ENCODE results near the gene TEX22.

TEX22 gene

DNA sequence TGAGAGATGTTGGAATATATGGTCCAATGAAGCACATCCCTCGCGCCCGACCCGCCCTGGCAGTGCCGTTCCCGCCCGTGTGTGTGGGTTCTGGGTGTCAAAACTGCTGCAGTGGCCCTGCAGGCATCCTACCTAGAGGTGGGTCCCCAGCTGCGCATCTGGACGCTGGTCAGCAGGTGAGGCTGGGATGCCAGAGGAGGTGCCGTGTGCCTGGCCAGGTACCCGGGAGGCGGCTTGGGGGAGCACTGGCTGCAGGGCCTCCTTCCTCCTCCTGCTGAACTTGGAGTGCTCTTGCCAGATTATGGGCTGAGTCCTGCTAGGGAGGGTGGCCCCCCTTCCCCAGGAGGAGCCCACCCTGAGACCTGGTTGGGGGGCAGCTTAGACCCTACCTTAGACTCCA is 26.5 kb downstream of the TEX22 start:
- Histone ChIP-seq H3K36me3 (ENCODE audit: insufficient read depth, low read length) (peaks cover 60% of the 10 kb centered on the region), H4K20me1 (ENCODE audit: insufficient read depth, low read length) (no peaks in the 10 kb centered on the region), H3K4me3 (ENCODE audit: low read depth, low read length, poor library complexity, severe bottlenecking) (no peak overlapping the region)

GRCh38 chr14:105425823-105426247 is 27.5 kb downstream of the TEX22 start:
- Histone ChIP-seq H3K9me3 (ENCODE audit: low read length) (peaks cover 9% of the 10 kb centered on the region), H3K4me1 (ENCODE audit: insufficient read depth, low read length, severe bottlenecking) (peaks cover 18% of the 10 kb centered on the region), H3F3A (ENCODE audit: insufficient read depth, low read length) (no peaks in the 10 kb centered on the region), H4K20me1 (ENCODE audit: insufficient read depth, low read length) (no peaks in the 10 kb centered on the region), H3K36me3 (ENCODE audit: insufficient read depth, low read length) (peaks cover 70% of the 10 kb centered on the region), H3K27me3 (ENCODE audit: insufficient read depth, low read length) (no peaks in the 10 kb centered on the region), H3K27ac (ENCODE audit: low read depth, low read length, poor library complexity, severe bottlenecking) (no peak overlapping the region), H3K4me3 (ENCODE audit: low read depth, low read length, poor library complexity, severe bottlenecking) (no peak overlapping the region), H3K79me2 (ENCODE audit: insufficient read depth, low read length) (peaks cover 82% of the 10 kb centered on the region), H3K4me2 (ENCODE audit: low read length) (no peak overlapping the region), H3K9me2 (ENCODE audit: low read depth, low read length) (no peaks in the 10 kb centered on the region), H2AFZ (ENCODE audit: low read length) (no peak overlapping the region), H3K9ac (ENCODE audit: low read length) (no peak overlapping the region)
- TF ChIP-seq EZH2 (IDR thresholded peaks at IDR 0.05; ENCODE audit: borderline replicate concordance, low read length) (no peak), CTCF (IDR thresholded peaks at IDR 0.05; ENCODE audit: low read length) (no peak)

More for the DNA sequence above, 26.5 kb downstream of the TEX22 start:
- Histone ChIP-seq H3K4me2 (ENCODE audit: low read length) (no peak overlapping the region), H3K9me2 (ENCODE audit: low read depth, low read length) (no peaks in the 10 kb centered on the region), H3K79me2 (ENCODE audit: insufficient read depth, low read length) (peaks cover 79% of the 10 kb centered on the region), H3F3A (ENCODE audit: insufficient read depth, low read length) (no peaks in the 10 kb centered on the region), H2AFZ (ENCODE audit: low read length) (no peak overlapping the region), H3K9me3 (ENCODE audit: low read length) (no peaks in the 10 kb centered on the region), H3K4me1 (ENCODE audit: insufficient read depth, low read length, severe bottlenecking) (peaks cover 20% of the 10 kb centered on the region), H3K27ac (ENCODE audit: low read depth, low read length, poor library complexity, severe bottlenecking) (no peak overlapping the region), H3K9ac (ENCODE audit: low read length) (no peak overlapping the region), H3K27me3 (ENCODE audit: insufficient read depth, low read length) (no peaks in the 10 kb centered on the region)
- TF ChIP-seq EZH2 (IDR thresholded peaks at IDR 0.05; ENCODE audit: borderline replicate concordance, low read length) = no peak
- TF ChIP-seq CTCF (IDR thresholded peaks at IDR 0.05; ENCODE audit: low read length) = no peak

DNA sequence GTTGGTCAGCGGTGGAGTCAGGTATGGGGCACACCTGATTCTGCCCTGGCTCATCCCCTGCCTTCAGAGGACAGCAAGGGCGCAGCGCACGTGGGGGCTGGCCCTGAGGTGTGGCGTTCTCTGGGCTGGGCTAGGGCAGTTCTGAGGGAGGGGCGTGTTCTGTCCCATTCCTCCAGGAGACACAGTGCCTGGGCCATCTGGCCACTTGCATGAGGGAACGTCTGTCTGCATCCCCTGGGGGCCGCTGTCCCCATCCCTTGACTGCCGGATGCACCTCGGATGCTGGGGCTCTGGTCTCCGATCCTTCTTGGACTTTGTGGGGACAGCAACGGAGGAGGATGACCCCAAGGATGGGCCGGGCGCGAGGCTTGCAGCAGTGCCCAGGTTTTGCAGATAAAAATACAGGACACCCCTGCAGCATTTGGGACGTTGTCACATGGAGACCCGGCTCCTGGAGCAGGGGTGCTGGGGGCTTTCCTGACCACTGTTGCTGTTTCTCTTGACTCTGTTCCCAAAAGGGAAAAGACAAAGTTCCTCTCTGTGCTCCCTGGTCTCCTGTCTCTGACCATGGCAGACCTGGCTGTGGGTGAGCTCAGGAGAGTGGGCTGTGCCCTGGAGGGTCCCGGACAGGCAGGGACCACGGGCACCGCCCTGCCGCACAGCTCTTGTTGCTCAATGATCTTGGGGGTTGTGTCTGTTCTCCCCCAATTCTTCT is 28.2 kb downstream of the TEX22 start:
- H3F3A ChIP-seq (ENCODE audit: insufficient read depth, low read length) = no peaks in the 10 kb centered on the region
- H2AFZ ChIP-seq (ENCODE audit: low read length) = no peak overlapping the region
- no peaks in the 10 kb centered on the region for H3K9me2 ChIP-seq (ENCODE audit: low read depth, low read length)
- H3K4me2 ChIP-seq (ENCODE audit: low read length) = no peak overlapping the region
- peaks cover 15% of the 10 kb centered on the region for H3K9me3 ChIP-seq (ENCODE audit: low read length)
- peaks cover 77% of the 10 kb centered on the region for H3K36me3 ChIP-seq (ENCODE audit: insufficient read depth, low read length)
- no peaks in the 10 kb centered on the region for H3K27me3 ChIP-seq (ENCODE audit: insufficient read depth, low read length)
- H3K27ac ChIP-seq (ENCODE audit: low read depth, low read length, poor library complexity, severe bottlenecking) = no peak overlapping the region
- H4K20me1 ChIP-seq (ENCODE audit: insufficient read depth, low read length) = no peaks in the 10 kb centered on the region
- H3K4me1 ChIP-seq (ENCODE audit: insufficient read depth, low read length, severe bottlenecking) = peaks cover 11% of the 10 kb centered on the region
- H3K9ac ChIP-seq (ENCODE audit: low read length) = no peak overlapping the region
- no peak overlapping the region for H3K4me3 ChIP-seq (ENCODE audit: low read depth, low read length, poor library complexity, severe bottlenecking)
- no peak for TF ChIP-seq CTCF (IDR thresholded peaks at IDR 0.05; ENCODE audit: low read length)
- no peak for TF ChIP-seq EZH2 (IDR thresholded peaks at IDR 0.05; ENCODE audit: borderline replicate concordance, low read length)
- H3K79me2 ChIP-seq (ENCODE audit: insufficient read depth, low read length) = peaks cover 82% of the 10 kb centered on the region
